H1 (cell line): ENCODE results near the gene MRTFA. TPM values are rescaled to one million over a fixed set of nuclear protein-coding genes. Genes with fewer than 3 reads are reported as not detected.
A peak's percentile ranks its signal among the peaks of the same experiment; 100 is the strongest.

Experiments
- CTCF ChIA-PET: fragments of 300-600 bp; sonication (Branson Sonifier 250); formaldehyde crosslinking; loops from one replicate; lab custom pipeline; 2021; ENCODE audit not compliant: partially characterized antibody; lab: Charles Lee
- POLR2A ChIA-PET: fragments of 300-600 bp; sonication (Branson Sonifier 250); formaldehyde crosslinking; loops from one replicate; lab custom pipeline; 2021; ENCODE audit warnings: inconsistent platforms; ENCODE audit not compliant: partially characterized antibody; lab: Charles Lee
- DNase-seq, 2 experiments: peaks; one replicate each; pipeline versions ENCODE4 v3.0.0 to v3.0.0-alpha.2; 2010 to 2022; ENCODE audit warnings: low spot score in 2 of 2, low read depth in 1 of 2, mixed read lengths in 1 of 2
- FAIRE-seq: peaks from 2 replicates; lab custom pipeline; 2011; peaks lifted over from hg19 to GRCh38; lab: Jason Lieb, UNC
- H2AFZ ChIP-seq: 2 replicates; pipeline ENCODE4 v1.8.1; 2012; ENCODE audit warnings: low read length, inconsistent platforms
- H2AK5ac ChIP-seq: 2 replicates; pipeline ENCODE4 v1.6.1; 2013; ENCODE audit warnings: low read depth, low read length
- H2BK120ac ChIP-seq: replicated peaks from 2 replicates; pipeline ENCODE3; 2013; ENCODE audit warnings: low read depth, low read length, inconsistent platforms
- H2BK12ac ChIP-seq: 2 replicates; pipeline ENCODE4 v1.6.1; 2013; ENCODE audit warnings: low read depth, low read length
- H2BK15ac ChIP-seq: 2 replicates; pipeline ENCODE4 v1.6.1; 2013; ENCODE audit warnings: low read length
- H2BK20ac ChIP-seq: 2 replicates; pipeline ENCODE4 v1.6.1; 2013; ENCODE audit warnings: low read length
- H2BK5ac ChIP-seq: 2 replicates; pipeline ENCODE4 v1.6.1; 2013; ENCODE audit warnings: low read depth, low read length
- H3K14ac ChIP-seq: 2 replicates; pipeline ENCODE4 v1.6.1; 2013; ENCODE audit warnings: inconsistent platforms; ENCODE audit not compliant: insufficient read length
- H3K18ac ChIP-seq: 2 replicates; pipeline ENCODE4 v1.6.1; 2013; ENCODE audit warnings: low read length; ENCODE audit errors: extremely low read depth
- H3K23ac ChIP-seq: 2 replicates; pipeline ENCODE4 v1.6.1; 2013; ENCODE audit warnings: inconsistent platforms; ENCODE audit not compliant: insufficient read length
- H3K23me2 ChIP-seq: 2 replicates; pipeline ENCODE4 v1.6.1; 2013; ENCODE audit warnings: low read depth, low read length
- H3K27ac ChIP-seq: 2 replicates; pipeline ENCODE4 v1.6.1; 2011; ENCODE audit warnings: low read depth, low read length, inconsistent platforms
- H3K27me3 ChIP-seq, 4 experiments: replicated peaks in 1 of 4; 1 replicate in 1 of 4; 2 replicates in 3 of 4; pipeline versions ENCODE4 v1.6.1 to v1.8.1; 2011 to 2013; ENCODE audit warnings: low read length in 3 of 4, mild to moderate bottlenecking in 3 of 4, inconsistent platforms in 2 of 4, mixed read lengths in 2 of 4, moderate library complexity in 1 of 4; ENCODE audit not compliant: control insufficient read depth in 3 of 4, insufficient read depth in 3 of 4; ENCODE audit errors: extremely low read depth in 1 of 4
- H3K36me3 ChIP-seq, 4 experiments: 2 replicates each; pipeline versions ENCODE4 v1.6.1 to v1.8.1; 2011 to 2013; ENCODE audit warnings: mild to moderate bottlenecking in 4 of 4, low read length in 3 of 4, moderate library complexity in 2 of 4, control low read depth in 1 of 4, inconsistent platforms in 1 of 4; ENCODE audit not compliant: insufficient read depth in 4 of 4, control insufficient read depth in 2 of 4
- H3K4ac ChIP-seq: replicated peaks from 2 replicates; pipeline ENCODE3; 2013; ENCODE audit warnings: low read length, low read depth, mixed read lengths, inconsistent platforms; ENCODE audit not compliant: insufficient read length
- H3K4me1 ChIP-seq, 4 experiments: replicated peaks in 1 of 4; 1 replicate in 1 of 4; 2 replicates in 3 of 4; pipeline versions ENCODE4 v1.6.1 to v1.8.1; 2011 to 2013; ENCODE audit warnings: low read length in 3 of 4, inconsistent platforms in 2 of 4, mixed read lengths in 1 of 4; ENCODE audit not compliant: insufficient read depth in 4 of 4, control insufficient read depth in 3 of 4
- H3K4me2 ChIP-seq, 2 experiments: 2 replicates each; pipeline versions ENCODE4 v1.6.1 to v1.8.1; 2011 to 2013; ENCODE audit warnings: low read depth in 2 of 2, low read length in 2 of 2, control low read depth in 1 of 2, inconsistent platforms in 1 of 2, mild to moderate bottlenecking in 1 of 2; ENCODE audit not compliant: insufficient read depth in 1 of 2
- H3K4me3 ChIP-seq, 4 experiments: fragments of 200-600, 300-600 bp in 1 of 4; sonication (generic), shearing (Covaris generic), sonication (Bioruptor Twin) in 1 of 4; 2 replicates each; pipeline versions ENCODE4 v1.5.1 to v1.8.1; 2011 to 2016; ENCODE audit warnings: low read length in 4 of 4, low read depth in 3 of 4, control low read depth in 2 of 4, inconsistent platforms in 2 of 4, mild to moderate bottlenecking in 2 of 4, mixed read lengths in 1 of 4, moderate library complexity in 1 of 4; ENCODE audit not compliant: insufficient read depth in 2 of 4; ENCODE audit errors: extremely low read depth in 1 of 4
- H3K56ac ChIP-seq: replicated peaks from 2 replicates; pipeline ENCODE3; 2013; ENCODE audit warnings: low read depth, mild to moderate bottlenecking, mixed read lengths, low read length, inconsistent platforms; ENCODE audit not compliant: insufficient read length
- H3K79me1 ChIP-seq: 2 replicates; pipeline ENCODE4 v1.6.1; 2013; ENCODE audit warnings: low read depth, low read length, control low read depth
- H3K79me2 ChIP-seq, 2 experiments: 2 replicates each; pipeline versions ENCODE4 v1.6.1 to v1.8.1; 2012 to 2013; ENCODE audit warnings: low read length in 2 of 2, mild to moderate bottlenecking in 2 of 2, inconsistent platforms in 1 of 2; ENCODE audit not compliant: insufficient read depth in 2 of 2, control insufficient read depth in 1 of 2
- H3K9ac ChIP-seq, 4 experiments: replicated peaks in 1 of 4; 1 replicate in 1 of 4; 2 replicates in 3 of 4; pipeline versions ENCODE4 v1.6.1 to v1.8.1; 2011 to 2013; ENCODE audit warnings: low read depth in 3 of 4, low read length in 3 of 4, control low read depth in 2 of 4, mild to moderate bottlenecking in 2 of 4, moderate library complexity in 2 of 4, inconsistent platforms in 1 of 4; ENCODE audit errors: extremely low read depth in 1 of 4
- H3K9me3 ChIP-seq, 2 experiments: 2 replicates each; pipeline versions ENCODE4 v1.6.1 to v1.8.1; 2012 to 2013; ENCODE audit warnings: mild to moderate bottlenecking in 2 of 2, moderate library complexity in 2 of 2, control low read depth in 1 of 2, inconsistent platforms in 1 of 2, low read depth in 1 of 2, low read length in 1 of 2, mixed read lengths in 1 of 2; ENCODE audit not compliant: insufficient read depth in 2 of 2
- H4K20me1 ChIP-seq, 2 experiments: replicated peaks in 1 of 2; 2 replicates each; pipeline versions ENCODE3 to v1.8.1; 2011 to 2013; ENCODE audit warnings: inconsistent platforms in 2 of 2, low read length in 2 of 2, mild to moderate bottlenecking in 1 of 2; ENCODE audit not compliant: insufficient read depth in 2 of 2, control insufficient read depth in 1 of 2
- H4K5ac ChIP-seq: 2 replicates; pipeline ENCODE4 v1.6.1; 2013; ENCODE audit warnings: low read length, low read depth, mixed read lengths, inconsistent platforms; ENCODE audit not compliant: insufficient read length
- H4K8ac ChIP-seq: 2 replicates; pipeline ENCODE4 v1.8.0; 2013; ENCODE audit warnings: mild to moderate bottlenecking, moderate library complexity, low read length, inconsistent platforms; ENCODE audit not compliant: insufficient read depth; ENCODE audit errors: extremely low read depth
- H4K91ac ChIP-seq: replicated peaks from 2 replicates; pipeline ENCODE3; 2013; ENCODE audit warnings: low read length, mixed read lengths, inconsistent platforms; ENCODE audit not compliant: insufficient read length
- BCL11A ChIP-seq, 2 experiments: IDR thresholded peaks; one replicate each; pipeline ENCODE4 v1.6.1; 2011; ENCODE audit warnings: low read depth in 2 of 2, low read length in 2 of 2, mild to moderate bottlenecking in 2 of 2
- CHD1 ChIP-seq: IDR thresholded peaks from 2 replicates; pipeline ENCODE4 v1.6.1; 2012; ENCODE audit warnings: low read depth, low read length, improper control_type of control experiment
- E2F6 ChIP-seq: IDR thresholded peaks from 2 replicates; pipeline ENCODE4 v1.6.1; 2012; ENCODE audit warnings: inconsistent platforms
- SIN3A ChIP-seq, 2 experiments: IDR thresholded peaks in 1 of 2; conservative IDR thresholded peaks in 1 of 2; 2 replicates each; pipeline ENCODE4 v1.6.1; 2011 to 2012; ENCODE audit warnings: low read length in 2 of 2, improper control_type of control experiment in 1 of 2, low read depth in 1 of 2, mild to moderate bottlenecking in 1 of 2
- SIRT6 ChIP-seq: IDR thresholded peaks from one replicate; pipeline ENCODE4 v1.7.1; 2012; ENCODE audit warnings: low read length, inconsistent platforms
- SP4 ChIP-seq: IDR thresholded peaks from 2 replicates; pipeline ENCODE4 v1.6.1; 2012; ENCODE audit warnings: low read length, inconsistent platforms
- SRF ChIP-seq: IDR thresholded peaks from 2 replicates; pipeline ENCODE4 v1.6.1; 2011; ENCODE audit warnings: mild to moderate bottlenecking, low read depth, low read length, moderate library complexity
- TBP ChIP-seq: IDR thresholded peaks from 2 replicates; pipeline ENCODE4 v1.6.1; 2011; ENCODE audit warnings: low read depth, low read length, improper control_type of control experiment
- ZNF274 ChIP-seq: IDR thresholded peaks from 2 replicates; pipeline ENCODE4 v1.7.0; 2012; ENCODE audit warnings: low read length, borderline replicate concordance; ENCODE audit errors: extremely low read depth
- WGBS, 2 experiments: shearing (Covaris generic) in 1 of 2; methylation state at CpG; one replicate each; pipeline versions ENCODE4 v1.1.6 to v1.1.7; 2013 to 2015; ENCODE audit warnings: low lambda C conversion rate in 2 of 2, mixed read lengths in 2 of 2, inconsistent platforms in 1 of 2, low coverage in 1 of 2, missing lambda C conversion rate in 1 of 2; ENCODE audit not compliant: insufficient replicate concordance in 2 of 2, insufficient coverage in 1 of 2, insufficient read length in 1 of 2; ENCODE audit errors: extremely low coverage in 1 of 2, missing lambda C conversion rate in 1 of 2; 5-methylcytosine and 5-hydroxymethylcytosine counted together
- polyA plus RNA-seq, 7 experiments: library from polyadenylated mRNA; depleted of rRNA in 3 of 7; stranded (reverse) in 5 of 7; unstranded in 2 of 7; fragments of >200 nt in 5 of 7; fragments of 200-250 nt in 2 of 7; gene quantifications; 1 replicate in 5 of 7; 2 replicates in 1 of 7; 4 replicates in 1 of 7; pipeline versions ENCODE4 v1.2.1 to v1.2.3, GENCODE V29; 2011 to 2013; ENCODE audit warnings: missing spikeins in 2 of 7, mixed read lengths in 2 of 7
- total RNA-seq: library from RNA; stranded (reverse); fragmentation: NEBNext Ultra II Directional; extraction: Animal tissue kit (Norgen Biotek cat#: 25700); gene quantifications from 2 replicates; pipeline ENCODE4 v1.2.1, GENCODE V29; 2021
- TF ChIP-seq, protein P1 (sequence below): IDR thresholded peaks from 2 replicates; pipeline ENCODE4 v1.6.1; 2011; ENCODE audit warnings: low read length, improper control_type of control experiment

MRTFA gene
- total and polyA plus RNA-seq, 2 of the 8 experiments (the other 6 are each of a cell fraction or from before 2014, with no cell fraction given): 5.4 to 37.9 TPM

DNA sequence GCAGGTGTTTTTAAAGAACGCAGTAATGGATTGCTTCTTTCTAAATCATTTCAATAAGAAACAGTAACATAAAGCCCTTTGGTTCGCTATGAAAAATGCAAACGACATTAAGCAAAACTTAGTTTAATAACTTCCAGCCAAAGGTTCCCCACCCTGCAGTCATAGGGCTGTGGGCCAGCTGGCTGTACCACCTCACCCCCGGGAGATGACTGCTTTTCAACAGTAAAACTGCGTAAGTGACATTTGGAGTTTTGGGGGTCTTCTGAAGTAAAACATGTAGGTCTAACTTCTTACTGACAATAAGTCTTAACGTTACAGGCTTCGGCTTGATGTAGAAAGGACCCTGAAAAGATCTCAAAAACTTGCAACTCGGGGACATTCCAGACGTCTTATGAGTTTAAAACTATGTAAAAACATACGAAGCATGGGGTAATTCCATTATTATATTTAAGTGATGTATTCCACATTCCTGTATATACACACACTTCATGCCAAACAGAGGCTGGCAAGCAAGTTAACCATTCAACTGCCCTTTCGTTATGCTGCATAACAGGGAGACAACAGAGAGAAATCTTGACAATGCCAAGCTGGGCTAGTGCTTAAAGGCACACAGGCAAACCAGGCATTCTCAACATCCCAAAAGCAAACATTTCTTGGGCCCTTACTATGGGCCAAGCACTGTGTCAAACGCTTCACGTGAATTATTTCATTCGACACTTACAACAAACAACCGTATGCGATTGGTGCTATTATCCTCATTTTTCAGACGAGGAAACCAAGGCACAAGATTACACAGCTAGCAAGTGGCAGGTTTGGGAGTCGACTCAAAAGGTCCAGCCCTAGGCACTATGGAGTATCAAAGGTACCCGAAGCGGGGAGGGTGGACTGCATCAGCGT lies 1.2 kb downstream of the MRTFA start:
- Histone ChIP-seq H2AFZ (no peak overlapping the region), H3K4ac (no peak overlapping the region), H3K56ac (no peak overlapping the region), H3K27me3 (no peaks in the 10 kb centered on the region), H3K4me3 (peak overlapping the region; percentile 61 to 96 (median 80)), H2BK20ac (no peak overlapping the region), H2BK120ac (no peak overlapping the region), H2BK15ac (0 out of 2 replicates have a peak overlapping the region, but pooled peaks have one; percentile 18), H3K36me3 (no peaks in the 10 kb centered on the region), H3K79me1 (peaks cover 10% of the 10 kb centered on the region), H3K79me2 (peaks cover 12 to 56% of the 10 kb centered on the region in 2 experiments), H3K9ac (peak overlapping the region; percentile 39 to 78 (median 64)), H3K14ac (no peak overlapping the region), H2AK5ac (no peak overlapping the region), H3K4me1 (peaks cover 0 to 8% (median 4%) of the 10 kb centered on the region in 4 experiments; a peak in 5 of 7 replicates), H3K23me2 (peaks cover 13% of the 10 kb centered on the region; the same call in 1 of the 2 replicates), H3K23ac (no peak overlapping the region), H2BK12ac (no peak overlapping the region), H3K9me3 (no peaks in the 10 kb centered on the region), H4K8ac (peak overlapping the region; percentile 87), H3K4me2 (peak overlapping the region; percentile 85 to 100), H4K91ac (no peak overlapping the region), H3K27ac (no peak overlapping the region), H4K20me1 (peaks cover 8 to 10% of the 10 kb centered on the region in 2 experiments), H4K5ac (no peak overlapping the region), H3K18ac (no peak overlapping the region), H2BK5ac (no peak overlapping the region)
- WGBS, 2 experiments: 67% methylated on average over 21 of the region's 21 CpGs; no CpG with 5 or more reads in 1 of the 2 experiments
- DNase-seq (no peak), FAIRE-seq (no peak)
- ChIA-PET CTCF (interaction anchor here (0.6 to 2.2 kb wide), 2 partner anchors 109 to 260 kb away, joined by 3 to 8 read pairs; no protein-coding TSS in a partner anchor), POLR2A (interaction anchor here (1.4 kb wide), 1 partner anchor 80 kb away, joined by 3 read pairs; no protein-coding TSS in a partner anchor)
- TF ChIP-seq SP4 (no peak), SRF (no peak), TBP (no peak), E2F6 (no peak), SIN3A (conservative IDR thresholded peaks at IDR 0.05 in 1 of 2, IDR thresholded peaks at IDR 0.05 in 1 of 2; ENCODE audit: low read depth in 1 of 2, low read length in 2 of 2) (no peak), BCL11A (IDR thresholded peaks at IDR 0.05; ENCODE audit: low read depth in 2 of 2, low read length in 2 of 2) (no peak), ZNF274 (no peak), SIRT6 (no peak), CHD1 (no peak)
- TF ChIP-seq, protein P1, sequence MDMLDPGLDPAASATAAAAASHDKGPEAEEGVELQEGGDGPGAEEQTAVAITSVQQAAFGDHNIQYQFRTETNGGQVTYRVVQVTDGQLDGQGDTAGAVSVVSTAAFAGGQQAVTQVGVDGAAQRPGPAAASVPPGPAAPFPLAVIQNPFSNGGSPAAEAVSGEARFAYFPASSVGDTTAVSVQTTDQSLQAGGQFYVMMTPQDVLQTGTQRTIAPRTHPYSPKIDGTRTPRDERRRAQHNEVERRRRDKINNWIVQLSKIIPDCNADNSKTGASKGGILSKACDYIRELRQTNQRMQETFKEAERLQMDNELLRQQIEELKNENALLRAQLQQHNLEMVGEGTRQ: no peak
